Hepatocyte (in vitro differentiated cells): ENCODE measurements around the gene MEGF10.

Source experiments
- EZH2 ChIP-seq: fragments of 200-600 bp; sonication (generic); IDR thresholded peaks from 2 replicates; pipeline ENCODE4 v1.6.1; 2016; ENCODE audit warnings: antibody characterized with exemption, mild to moderate bottlenecking, borderline replicate concordance
- TF ChIP-seq, protein P1 (sequence below): fragments of 200-600 bp; sonication (generic); IDR thresholded peaks from 2 replicates; pipeline ENCODE4 v1.5.1; 2016; ENCODE audit warnings: antibody characterized with exemption, mild to moderate bottlenecking; ENCODE audit not compliant: poor library complexity

GRCh38 chr5:127425868-127426267 is 135.3 kb downstream of the MEGF10 start:
- TF ChIP-seq, protein P1, sequence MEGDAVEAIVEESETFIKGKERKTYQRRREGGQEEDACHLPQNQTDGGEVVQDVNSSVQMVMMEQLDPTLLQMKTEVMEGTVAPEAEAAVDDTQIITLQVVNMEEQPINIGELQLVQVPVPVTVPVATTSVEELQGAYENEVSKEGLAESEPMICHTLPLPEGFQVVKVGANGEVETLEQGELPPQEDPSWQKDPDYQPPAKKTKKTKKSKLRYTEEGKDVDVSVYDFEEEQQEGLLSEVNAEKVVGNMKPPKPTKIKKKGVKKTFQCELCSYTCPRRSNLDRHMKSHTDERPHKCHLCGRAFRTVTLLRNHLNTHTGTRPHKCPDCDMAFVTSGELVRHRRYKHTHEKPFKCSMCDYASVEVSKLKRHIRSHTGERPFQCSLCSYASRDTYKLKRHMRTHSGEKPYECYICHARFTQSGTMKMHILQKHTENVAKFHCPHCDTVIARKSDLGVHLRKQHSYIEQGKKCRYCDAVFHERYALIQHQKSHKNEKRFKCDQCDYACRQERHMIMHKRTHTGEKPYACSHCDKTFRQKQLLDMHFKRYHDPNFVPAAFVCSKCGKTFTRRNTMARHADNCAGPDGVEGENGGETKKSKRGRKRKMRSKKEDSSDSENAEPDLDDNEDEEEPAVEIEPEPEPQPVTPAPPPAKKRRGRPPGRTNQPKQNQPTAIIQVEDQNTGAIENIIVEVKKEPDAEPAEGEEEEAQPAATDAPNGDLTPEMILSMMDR, result no peak
- no peak for TF ChIP-seq EZH2
